CMK (cell line): ENCODE measurements around the gene LRSAM1.

Experiments
- DNase-seq: peaks from one replicate; pipeline ENCODE4 v3.0.0-alpha.2; 2010; ENCODE audit warnings: low read depth

The LRSAM1 gene

DNA sequence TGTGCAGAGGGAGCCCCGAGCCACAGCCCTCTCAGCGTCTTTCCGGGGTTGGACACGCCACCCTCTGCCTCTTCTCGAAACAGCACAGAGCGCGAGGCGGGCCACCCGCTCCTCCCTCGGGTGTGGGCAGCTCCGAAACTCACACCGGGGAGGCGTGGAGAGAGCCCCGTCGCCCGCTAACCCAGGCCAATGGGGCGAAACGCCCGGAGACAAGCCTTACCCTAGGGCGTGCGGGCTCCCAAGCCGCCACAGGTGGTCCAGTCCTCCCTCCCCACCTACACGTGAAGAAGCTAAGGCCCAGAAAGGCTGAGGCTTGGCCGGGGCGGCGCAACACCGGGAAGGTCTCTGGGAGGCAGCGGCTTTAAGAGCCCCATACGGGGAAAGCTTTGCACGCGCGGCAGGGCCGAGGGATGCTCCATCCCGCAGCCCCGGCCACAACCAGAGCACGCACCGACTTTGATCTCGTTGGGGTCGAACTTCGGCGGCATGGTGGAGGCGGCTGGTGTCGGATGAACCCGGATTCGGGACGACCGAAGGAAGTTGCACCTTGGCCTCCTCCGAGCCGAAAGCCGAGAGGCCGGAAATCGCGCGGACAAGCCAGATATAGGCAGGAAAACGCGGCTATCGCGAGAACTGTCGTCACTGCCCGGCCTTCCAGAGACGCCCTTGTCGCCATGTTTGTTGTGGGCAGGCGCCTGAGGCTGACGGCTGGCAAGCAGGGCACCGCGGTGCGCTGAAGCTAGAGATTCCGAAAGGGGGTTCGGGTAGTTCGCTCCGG, at the start of gene LRSAM1, which contains the start of gene RPL12:
Gene LRSAM1, plus strand, starts transcription at position 681 of the 778 bp plus-strand sequence. CDS start 3,018 bp downstream, outside the sequence.
Gene RPL12, minus strand, starts transcription at position 577 of the 778 bp plus-strand sequence. Its CDS starts 89 bp downstream, at position 488.
- DNase-seq = peak; percentile 95

- DNase-seq = no peak
Measured at GRCh38 chr9:127402401-127403090, 48.8 kb upstream of the LRSAM1 start.

DNA sequence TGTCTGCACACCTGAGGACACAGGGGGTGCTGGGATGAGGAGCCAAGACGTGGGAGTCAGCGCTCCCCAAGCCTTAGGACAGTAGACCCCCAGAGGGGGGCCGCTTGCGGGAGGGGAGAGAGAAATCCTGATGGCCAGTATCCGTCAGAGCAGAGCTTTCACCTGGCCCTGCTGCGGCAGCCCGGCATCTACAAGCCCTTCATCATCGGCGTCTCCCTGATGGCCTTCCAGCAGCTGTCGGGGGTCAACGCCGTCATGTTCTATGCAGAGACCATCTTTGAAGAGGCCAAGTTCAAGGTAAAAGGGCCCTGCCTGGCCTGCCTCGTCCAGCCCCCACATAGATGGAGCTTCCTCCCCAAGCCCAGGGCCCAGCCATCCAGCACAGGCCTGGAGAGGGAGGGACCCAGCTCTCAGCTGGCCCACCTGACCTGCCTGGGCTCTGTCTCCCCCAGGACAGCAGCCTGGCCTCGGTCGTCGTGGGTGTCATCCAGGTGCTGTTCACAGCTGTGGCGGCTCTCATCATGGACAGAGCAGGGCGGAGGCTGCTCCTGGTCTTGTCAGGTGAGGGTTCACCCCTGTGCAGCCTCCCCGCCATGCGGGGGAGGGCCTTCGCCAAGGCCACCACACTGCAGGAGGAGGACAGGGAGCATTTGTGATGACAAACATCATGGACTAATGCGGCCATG, 47.7 kb upstream of the LRSAM1 start:
- no peak for DNase-seq

DNA sequence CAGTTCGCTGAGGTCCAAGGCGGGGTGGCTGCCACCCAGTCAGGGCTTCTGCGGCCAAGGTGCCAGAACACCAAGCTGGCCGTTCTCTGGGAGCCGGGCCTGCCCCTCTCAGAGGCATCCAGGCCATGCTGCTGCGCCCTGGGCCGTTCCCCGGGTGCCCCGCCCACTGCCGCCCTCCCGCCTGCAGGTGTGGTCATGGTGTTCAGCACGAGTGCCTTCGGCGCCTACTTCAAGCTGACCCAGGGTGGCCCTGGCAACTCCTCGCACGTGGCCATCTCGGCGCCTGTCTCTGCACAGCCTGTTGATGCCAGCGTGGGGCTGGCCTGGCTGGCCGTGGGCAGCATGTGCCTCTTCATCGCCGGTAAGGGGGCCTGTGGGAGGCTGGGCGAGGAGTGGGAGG, 46.7 kb upstream of the LRSAM1 start:
- DNase-seq = no peak

GRCh38 chr9:127405344-127406125, 45.8 kb upstream of the LRSAM1 start:
- DNase-seq = no peak

GRCh38 chr9:127406799-127407491, 44.4 kb upstream of the LRSAM1 start:
- DNase-seq = no peak

DNA sequence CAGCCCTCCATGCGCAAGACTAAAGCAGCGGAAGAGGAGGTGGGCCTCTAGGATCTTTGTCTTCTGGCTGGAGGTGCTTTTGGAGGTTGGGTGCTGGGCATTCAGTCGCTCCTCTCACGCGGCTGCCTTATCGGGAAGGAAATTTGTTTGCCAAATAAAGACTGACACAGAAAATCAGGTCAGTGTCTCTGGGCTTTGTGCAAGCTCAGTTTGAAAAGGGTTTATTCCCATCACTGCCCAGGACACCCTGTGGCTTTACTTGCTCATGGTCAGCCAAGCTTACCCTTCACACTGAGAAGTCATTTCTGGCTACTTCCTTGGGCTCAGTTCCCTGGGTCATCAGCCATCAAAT, 43.8 kb upstream of the LRSAM1 start:
- DNase-seq = no peak

DNA sequence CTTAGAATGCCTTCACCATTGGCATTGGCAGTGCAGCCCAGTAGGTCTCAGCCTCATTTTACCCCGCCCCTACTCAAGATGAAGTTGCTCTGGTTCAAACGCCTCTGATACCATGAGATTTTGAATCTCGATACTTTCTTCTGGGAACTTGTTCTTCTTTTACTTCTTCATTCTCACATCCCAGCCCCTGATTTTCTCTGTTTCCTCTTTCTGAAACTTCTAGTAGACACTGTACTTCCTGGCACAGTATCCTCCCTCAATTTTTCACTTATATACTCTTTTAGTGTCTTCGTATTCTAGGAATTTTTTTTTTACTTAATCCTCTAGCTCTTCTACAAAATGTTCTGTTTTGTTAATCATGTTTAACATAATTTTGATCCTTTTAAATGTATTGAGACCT, 40.2 kb upstream of the LRSAM1 start:
- no peak for DNase-seq

DNA sequence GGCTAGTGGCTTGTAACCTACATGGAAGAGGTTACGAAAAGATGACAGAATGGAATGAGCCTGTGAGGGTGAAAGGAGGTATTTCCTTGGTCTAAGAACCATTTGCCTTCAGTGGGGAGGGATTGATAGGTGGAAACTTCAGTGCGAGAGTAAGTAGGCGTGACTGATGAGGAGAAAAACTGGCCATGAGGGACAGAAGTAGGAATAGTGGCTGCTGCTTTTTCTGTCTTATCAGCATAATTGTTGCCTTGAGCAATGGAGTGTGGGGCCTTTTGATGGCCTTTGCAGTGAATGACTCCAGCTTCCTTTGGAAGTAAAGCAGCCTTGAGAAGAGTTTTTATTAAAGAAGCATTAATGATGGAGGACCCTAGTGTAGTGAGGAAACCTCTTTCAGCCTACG, 36.2 kb upstream of the LRSAM1 start:
- DNase-seq = no peak

DNA sequence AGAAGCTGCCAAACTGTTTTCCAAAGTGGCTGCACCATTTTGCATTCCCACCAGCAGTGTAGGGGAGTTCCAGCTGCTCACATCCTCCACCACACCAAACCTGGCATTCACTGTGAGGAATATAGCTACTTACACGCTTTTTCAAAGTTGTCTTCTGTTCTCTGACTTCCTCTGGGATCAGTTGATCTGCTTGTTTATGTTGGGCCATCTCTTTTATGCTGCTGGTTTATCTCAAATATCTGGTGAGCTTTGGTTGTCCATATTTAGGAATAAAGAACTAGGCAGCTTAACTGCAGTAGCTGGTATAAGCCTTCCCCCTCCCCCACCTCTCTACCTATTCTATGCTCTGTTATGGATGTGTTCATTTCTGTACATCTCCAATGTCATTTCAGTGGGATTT, 35.7 kb upstream of the LRSAM1 start:
- no peak for DNase-seq

GRCh38 chr9:127417131-127418036, 33.9 kb upstream of the LRSAM1 start:
- DNase-seq = no peak

DNA sequence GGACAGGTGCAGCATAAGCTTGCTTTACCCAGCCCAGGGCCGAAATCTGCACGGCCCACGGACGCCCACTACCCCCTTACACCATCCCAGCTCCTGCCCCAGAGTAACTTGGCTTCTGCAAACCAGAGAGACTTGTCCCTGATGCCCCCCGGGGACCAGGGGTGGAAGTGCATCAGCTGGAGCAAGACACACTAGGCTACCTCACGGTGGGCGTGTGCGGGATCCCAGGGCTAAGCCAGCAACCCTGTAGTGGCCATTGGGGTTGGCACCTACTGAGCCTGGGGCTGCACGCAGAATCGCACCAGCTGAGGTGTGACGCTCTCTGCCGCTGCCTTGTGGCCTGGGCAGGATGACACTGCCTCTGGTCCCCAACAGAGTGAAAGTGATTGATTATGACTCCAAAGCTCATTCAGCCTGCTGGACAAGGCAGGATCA, 33.3 kb upstream of the LRSAM1 start:
- DNase-seq = no peak

DNA sequence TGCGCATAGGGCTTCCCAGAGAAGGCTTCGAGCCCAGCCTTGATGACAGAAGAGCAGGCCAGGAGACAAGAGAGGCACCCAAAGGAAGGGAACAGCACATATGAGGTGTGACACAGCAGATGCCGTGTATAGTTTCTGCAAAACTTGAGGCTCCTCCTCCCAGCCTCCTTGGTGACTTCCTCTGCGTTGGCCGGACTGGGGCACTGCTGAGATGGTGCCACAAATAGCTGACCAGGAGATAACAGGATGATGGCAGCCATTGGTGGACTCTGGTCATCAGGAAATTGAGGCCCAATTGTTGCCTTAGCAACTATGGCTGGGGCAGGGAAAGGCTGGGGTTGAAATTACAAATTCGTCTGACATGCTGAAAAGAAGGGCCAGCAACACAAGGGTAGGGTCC, 32.0 kb upstream of the LRSAM1 start:
- DNase-seq = peak; percentile 36

- DNase-seq = no peak
Measured at GRCh38 chr9:127421057-127421456, 30.3 kb upstream of the LRSAM1 start.

DNA sequence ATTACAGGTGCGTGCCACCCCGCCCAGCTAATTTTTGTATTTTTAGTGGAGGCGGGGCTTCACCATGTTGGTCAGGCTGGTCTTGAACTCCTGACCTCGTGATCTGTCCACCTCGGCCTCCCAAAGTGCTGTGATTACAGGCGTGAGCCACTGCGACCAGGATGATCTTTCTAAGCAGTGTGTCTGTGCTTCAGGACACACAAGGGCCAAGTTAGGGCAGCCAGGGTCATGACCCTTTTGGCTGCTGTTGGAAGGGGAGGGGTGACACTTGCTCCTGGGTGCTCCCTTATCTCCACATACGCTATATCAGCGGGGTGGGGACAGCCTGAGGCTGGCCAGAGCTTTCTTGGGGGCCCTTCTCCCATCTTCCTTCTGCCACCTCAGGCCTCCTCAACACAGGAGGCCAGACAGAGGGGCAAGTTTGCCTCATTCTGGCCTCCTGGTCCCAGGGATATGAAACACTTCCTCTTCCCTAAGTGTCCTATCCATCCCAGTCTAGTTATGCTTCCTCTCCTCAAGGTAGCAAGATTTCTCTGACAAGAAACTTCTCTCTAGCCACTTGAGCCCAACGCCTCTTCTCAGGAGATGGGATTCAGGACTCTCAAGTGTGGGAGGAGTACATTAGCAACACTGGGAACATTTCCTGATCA, 29.1 kb upstream of the LRSAM1 start:
- DNase-seq = no peak

- no peak for DNase-seq
Measured at GRCh38 chr9:127422787-127423186, 28.5 kb upstream of the LRSAM1 start.

GRCh38 chr9:127423476-127423933, 27.8 kb upstream of the LRSAM1 start:
- DNase-seq = no peak

DNA sequence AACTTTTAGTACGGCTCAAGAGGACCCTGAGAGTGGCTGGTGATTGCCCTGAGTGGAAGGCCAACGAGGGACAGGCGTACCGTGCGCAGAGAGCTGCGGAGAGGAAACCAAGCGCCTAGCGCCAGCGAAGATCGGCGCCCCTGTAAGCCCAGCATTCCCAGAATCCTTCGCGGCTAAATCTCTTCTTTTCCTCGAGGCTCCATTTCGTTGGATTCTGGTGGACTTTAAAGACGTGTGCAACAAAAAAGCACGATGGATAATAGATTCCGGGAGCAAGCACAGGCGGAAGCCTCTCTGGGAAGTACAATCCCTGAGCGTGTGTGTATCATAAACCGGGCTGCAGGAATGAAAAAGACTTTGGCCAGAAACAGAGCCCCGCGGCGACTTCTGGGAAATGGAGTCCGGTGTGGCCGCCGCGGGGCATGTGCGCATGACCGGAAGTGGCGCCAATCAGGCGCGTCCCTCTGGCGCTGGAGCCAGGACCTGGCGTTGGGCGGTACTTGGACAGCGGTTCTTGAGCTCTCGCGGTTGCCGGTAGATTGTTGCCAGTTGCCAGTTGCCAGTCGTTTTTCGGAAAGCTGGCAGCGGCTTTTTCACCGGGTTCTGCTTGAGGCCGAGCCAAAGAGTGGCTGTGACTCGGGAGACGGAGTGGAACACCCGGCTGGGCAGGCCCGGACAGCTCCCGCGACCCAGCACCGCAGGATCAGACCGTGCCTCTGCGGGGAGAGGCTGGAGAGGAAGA, 27.2 kb upstream of the LRSAM1 start, which contains the start of gene ZNF79:
Gene ZNF79, plus strand, starts transcription at position 449 of the 742 bp plus-strand sequence. CDS start 406 bp downstream, outside the sequence.
- no peak for DNase-seq

DNA sequence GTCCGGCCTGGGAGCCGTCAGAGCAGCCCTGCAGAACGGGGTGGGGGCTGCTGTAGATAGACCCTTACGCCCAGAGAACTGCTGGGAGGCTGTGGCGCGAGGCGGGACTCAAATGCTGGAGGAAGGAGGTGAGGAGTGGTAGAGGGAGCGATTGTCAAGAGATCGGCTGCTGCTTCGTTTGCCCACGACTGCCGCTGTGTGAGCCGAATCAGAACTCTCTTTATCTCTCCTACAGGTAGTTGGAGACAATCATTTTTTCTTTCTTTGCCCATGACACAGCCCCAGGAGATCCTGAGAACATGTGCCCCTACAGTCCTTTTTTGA, 26.7 kb upstream of the LRSAM1 start:
- no peak for DNase-seq
